Measurements from ENCODE around the gene LRRC63. TPM values are rescaled to one million over a fixed set of nuclear protein-coding genes. Genes with fewer than 3 reads are reported as not detected.

The LRRC63 gene
- total RNA-seq, 1 donor from 2014 or later, result 1.2 TPM

- intact Hi-C loops (cut with micrococcal nuclease), result no loop called here
These were observed 92.1 kb downstream of the LRRC63 start for GRCh38 chr13:46303742-46304385.

- intact Hi-C loops (cut with micrococcal nuclease), result no loop called here
These were observed 92.8 kb downstream of the LRRC63 start for GRCh38 chr13:46304546-46304945.

- intact Hi-C loops (cut with micrococcal nuclease), result no loop called here
These were observed 95.8 kb downstream of the LRRC63 start for GRCh38 chr13:46307554-46307953.

- intact Hi-C loops (cut with micrococcal nuclease), result no loop called here
These were observed 98.3 kb downstream of the LRRC63 start for GRCh38 chr13:46310066-46310465.

- intact Hi-C loops (cut with micrococcal nuclease), result no loop called here
These were observed 99.5 kb downstream of the LRRC63 start for GRCh38 chr13:46311217-46311616.

- intact Hi-C loops (cut with micrococcal nuclease), result no loop called here
These were observed 101.3 kb downstream of the LRRC63 start for GRCh38 chr13:46313024-46313423.

- intact Hi-C loops (cut with micrococcal nuclease), result no loop called here
These were observed 101.9 kb downstream of the LRRC63 start for GRCh38 chr13:46313432-46314257.

- intact Hi-C loops (cut with micrococcal nuclease), result no loop called here
These were observed 102.9 kb downstream of the LRRC63 start for GRCh38 chr13:46314587-46314986.

GRCh38 chr13:46315036-46315435 is 103.3 kb downstream of the LRRC63 start:
- intact Hi-C loops (cut with micrococcal nuclease), result no loop called here

- intact Hi-C loops (cut with micrococcal nuclease), result no loop called here
These were observed 103.9 kb downstream of the LRRC63 start for GRCh38 chr13:46315491-46316075.

GRCh38 chr13:46317120-46317519 is 105.4 kb downstream of the LRRC63 start:
- intact Hi-C loops (cut with micrococcal nuclease), result no loop called here

- intact Hi-C loops (cut with micrococcal nuclease), result no loop called here
These were observed 107.3 kb downstream of the LRRC63 start for GRCh38 chr13:46318986-46319385.

- intact Hi-C loops (cut with micrococcal nuclease), result loop anchor here (2.0 to 5.0 kb wide), 4 partner anchors 32 to 514 kb away; partner anchors contain the start of gene LCP1
These were observed 108.7 kb downstream of the LRRC63 start for GRCh38 chr13:46320406-46320805.

GRCh38 chr13:46320821-46321220 is 109.1 kb downstream of the LRRC63 start:
- intact Hi-C loops (cut with micrococcal nuclease), result loop anchor here (1.0 to 5.0 kb wide), 7 partner anchors 32 to 810 kb away; partner anchors contain the start of gene LCP1

GRCh38 chr13:46321494-46322225 is 109.9 kb downstream of the LRRC63 start:
- intact Hi-C loops (cut with micrococcal nuclease), result loop anchor here (1.0 to 5.0 kb wide), 7 partner anchors 33 to 810 kb away; partner anchors contain the start of gene LCP1

GRCh38 chr13:46324976-46325375 is 113.2 kb downstream of the LRRC63 start:
- intact Hi-C loops (cut with micrococcal nuclease), result loop anchor here (5.0 kb wide), 1 partner anchor 143 kb away; the partner anchor contains the start of gene LCP1

Other genes with a start within 250 kb of the LRRC63 start
- 42.3 and 45.9 TPM in 2 replicates for gene ZC3H13, start 159.2 kb upstream of the LRRC63 start, total RNA-seq
- not detected in 2 replicates for gene CPB2, start 106.9 kb upstream of the LRRC63 start, total RNA-seq
- 1,131 and 1,165 TPM in 2 replicates for gene LCP1, start 29.8 kb upstream of the LRRC63 start, total RNA-seq
- gene RUBCNL, start 175.3 kb downstream of the LRRC63 start, total RNA-seq, result 0.23 and 0.57 TPM in 2 replicates